H1 (cell line): ENCODE measurements around the gene BCAS3.

Experiments used
- POLR2A ChIP-seq, 2 experiments: IDR thresholded peaks; 1 replicate in 1 of 2; 2 replicates in 1 of 2; pipeline ENCODE4 v1.6.1; 2011; ENCODE audit warnings: low read depth in 2 of 2, low read length in 2 of 2, mild to moderate bottlenecking in 2 of 2; ENCODE audit errors: control extremely low read depth in 1 of 2
- SP1 ChIP-seq: IDR thresholded peaks from 2 replicates; pipeline ENCODE4 v1.6.1; 2011; ENCODE audit warnings: low read depth, low read length
- SRF ChIP-seq: IDR thresholded peaks from 2 replicates; pipeline ENCODE4 v1.6.1; 2011; ENCODE audit warnings: mild to moderate bottlenecking, low read depth, low read length, moderate library complexity

DNA sequence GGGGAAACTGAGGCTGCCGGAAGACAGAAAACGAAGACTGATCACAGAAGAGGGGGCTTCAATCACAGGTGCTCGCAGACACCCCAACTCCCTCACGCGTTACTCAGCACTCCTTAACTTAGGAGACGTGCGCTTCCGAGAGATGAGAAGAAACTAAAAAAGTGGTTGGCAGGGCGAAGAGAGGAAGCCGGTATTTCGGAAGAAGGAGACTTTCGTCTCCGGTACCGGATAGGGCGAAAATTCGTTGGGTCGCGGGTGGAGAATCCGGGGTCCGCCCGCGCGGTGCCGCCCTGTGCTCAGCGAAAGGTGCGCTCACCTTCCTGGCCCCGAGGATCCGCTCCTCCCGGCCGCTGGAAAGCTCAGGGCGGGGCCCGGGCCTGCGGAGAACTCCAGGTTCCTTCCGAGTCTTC is 721.1 kb downstream of the BCAS3 start:
- TF ChIP-seq SP1 (no peak), SRF (no peak), POLR2A (IDR thresholded peaks at IDR 0.05; ENCODE audit: control extremely low read depth in 1 of 2, low read depth in 2 of 2, low read length in 2 of 2) (no peak)
